OCI-LY7 (cell line): ENCODE data around the gene PPP3CB. TPM values are rescaled to one million over a fixed set of nuclear protein-coding genes. Genes with fewer than 3 reads are reported as not detected.

Experiments used
- BruUV-seq: library from RNA; stranded (reverse); fragments of 400-500 nt; replicated peaks from 2 replicates; lab custom pipeline; 2021; lab: Mats Ljungman, UMichigan
- CTCF ChIA-PET: fragments of 300-600 bp; sonication (Branson Sonifier 250); formaldehyde crosslinking; loops from one replicate; lab custom pipeline; 2022; ENCODE audit warnings: antibody characterized with exemption; ENCODE audit not compliant: unreplicated experiment; lab: Charles Lee
- POLR2A ChIA-PET: fragments of 300-600 bp; sonication (Branson Sonifier 250); formaldehyde crosslinking; loops from one replicate; lab custom pipeline; 2022; ENCODE audit warnings: antibody characterized with exemption; lab: Charles Lee
- DNase-seq: peaks from one replicate; pipeline ENCODE4 v3.0.0-alpha.2; 2015; ENCODE audit warnings: low spot score
- H2AFZ ChIP-seq: fragments of 200-600 bp; sonication (generic), shearing (Covaris generic); 2 replicates; pipeline ENCODE4 v1.6.1; 2014; ENCODE audit warnings: mild to moderate bottlenecking, antibody characterized with exemption, low read length, moderate library complexity
- H3K27ac ChIP-seq: fragments of 200-600 bp; sonication (generic); 2 replicates; pipeline ENCODE4 v1.5.1; 2014; ENCODE audit warnings: mixed run types, low read depth, mild to moderate bottlenecking, moderate library complexity, low read length, inconsistent platforms; ENCODE audit not compliant: poor library complexity, severe bottlenecking
- H3K36me3 ChIP-seq: fragments of 200-600 bp; sonication (generic); 2 replicates; pipeline ENCODE4 v1.6.1; 2014; ENCODE audit warnings: mild to moderate bottlenecking, antibody characterized with exemption, low read length, moderate library complexity, mixed read lengths; ENCODE audit not compliant: insufficient read depth
- H3K4me1 ChIP-seq: fragments of 200-600 bp; sonication (generic); 2 replicates; pipeline ENCODE4 v1.5.1; 2014; ENCODE audit warnings: mild to moderate bottlenecking, low read length; ENCODE audit not compliant: insufficient read depth, poor library complexity, severe bottlenecking
- H3K4me2 ChIP-seq: fragments of 200-600 bp; sonication (generic); 2 replicates; pipeline ENCODE4 v1.6.1; 2014; ENCODE audit warnings: mild to moderate bottlenecking, low read length
- H3K4me3 ChIP-seq: fragments of 200-600 bp; sonication (generic); 2 replicates; pipeline ENCODE4 v1.5.1; 2014; ENCODE audit warnings: mild to moderate bottlenecking, low read depth, low read length; ENCODE audit not compliant: poor library complexity, severe bottlenecking
- H3K79me2 ChIP-seq: fragments of 200-600 bp; sonication (generic); 2 replicates; pipeline ENCODE4 v1.6.1; 2016; ENCODE audit warnings: low read depth, mild to moderate bottlenecking, low read length, moderate library complexity, mixed read lengths; ENCODE audit not compliant: insufficient read depth
- H3K9me2 ChIP-seq: fragments of 200-600 bp; sonication (generic); 2 replicates; pipeline ENCODE4 v1.6.1; 2016; ENCODE audit warnings: mild to moderate bottlenecking, low read length, mixed read lengths; ENCODE audit not compliant: insufficient read depth
- H3K9me3 ChIP-seq: fragments of 200-600 bp; sonication (generic); 2 replicates; pipeline ENCODE4 v1.6.1; 2014; ENCODE audit warnings: mild to moderate bottlenecking, mixed run types, low read length, mixed read lengths
- H4K20me1 ChIP-seq: fragments of 200-600 bp; sonication (generic); 2 replicates; pipeline ENCODE4 v1.6.1; 2014; ENCODE audit warnings: mild to moderate bottlenecking, antibody characterized with exemption, low read length, moderate library complexity, mixed read lengths; ENCODE audit not compliant: insufficient read depth
- CTCF ChIP-seq: fragments of 200-600 bp; sonication (generic); conservative IDR thresholded peaks from 2 replicates; pipeline ENCODE4 v1.5.1; 2014; ENCODE audit warnings: mild to moderate bottlenecking, antibody characterized with exemption, low read length, moderate library complexity, mixed read lengths
- EZH2phosphoT487 ChIP-seq: fragments of 200-600 bp; sonication (generic); IDR thresholded peaks from 2 replicates; pipeline ENCODE4 v1.6.1; 2018; ENCODE audit warnings: low read depth, borderline replicate concordance, mild to moderate bottlenecking, mixed run types, antibody characterized with exemption, low read length, moderate library complexity, mixed read lengths
- intact Hi-C: fragments of 100-400 bp; cut with micrococcal nuclease; formaldehyde crosslinking; loops from one replicate; pipeline ENCODE4 v1.10.0; 2022; ENCODE audit not compliant: unreplicated experiment
- total RNA-seq, 2 experiments: library from RNA; depleted of rRNA in 1 of 2; stranded (reverse); fragments of >200 nt in 1 of 2; shearing (Covaris generic) in 1 of 2; gene quantifications; 2 replicates each; pipeline ENCODE4 v1.2.3, GENCODE V29; 2014 to 2022

PPP3CB gene
- total RNA-seq, 2 experiments from 2014 or later, result 18.6 to 43.1 TPM

- Histone ChIP-seq H3K9me2 (no peaks in the 10 kb centered on the region), H4K20me1 (no peaks in the 10 kb centered on the region), H3K4me2 (no peak overlapping the region), H3K4me1 (no peaks in the 10 kb centered on the region), H3K4me3 (no peak overlapping the region), H2AFZ (no peak overlapping the region), H3K9me3 (no peaks in the 10 kb centered on the region), H3K79me2 (no peaks in the 10 kb centered on the region), H3K36me3 (0 out of 2 replicates have a peak, but pooled peaks cover 3% of the 10 kb centered on the region), H3K27ac (no peak overlapping the region)
- POLR2A ChIA-PET, result interaction anchor here (0.5 to 1.5 kb wide), 4 partner anchors 25 to 439 kb away, joined by 3 to 6 read pairs (median 3); no protein-coding TSS in a partner anchor
- TF ChIP-seq EZH2phosphoT487 (no peak), CTCF (no peak)
- intact Hi-C loops, result no loop called here
- no peak for DNase-seq
- CTCF ChIA-PET, result no interaction called here
- BruUV-seq, result no TSS peak
Observed at GRCh38 chr10:73517166-73517888, 21.5 kb upstream of the PPP3CB start.

GRCh38 chr10:73512207-73512743, 16.5 kb upstream of the PPP3CB start:
- no peak for TF ChIP-seq EZH2phosphoT487
- no peak for TF ChIP-seq CTCF
- BruUV-seq, result no TSS peak
- ChIA-PET CTCF (interaction anchor here (0.5 kb wide), 1 partner anchor 114 kb away, joined by 3 read pairs; no protein-coding TSS in a partner anchor), POLR2A (interaction anchor here (0.7 kb wide), 1 partner anchor 98 kb away, joined by 3 read pairs; no protein-coding TSS in a partner anchor)
- Histone ChIP-seq H3K27ac (no peak overlapping the region), H3K9me3 (no peaks in the 10 kb centered on the region), H2AFZ (no peak overlapping the region), H3K4me2 (no peak overlapping the region), H4K20me1 (no peaks in the 10 kb centered on the region), H3K79me2 (no peaks in the 10 kb centered on the region), H3K36me3 (0 out of 2 replicates have a peak, but pooled peaks cover 3% of the 10 kb centered on the region), H3K9me2 (no peaks in the 10 kb centered on the region), H3K4me1 (no peaks in the 10 kb centered on the region), H3K4me3 (no peak overlapping the region)
- intact Hi-C loops, result no loop called here
- no peak for DNase-seq
